GM23338 (cell line): ENCODE results near the gene IL1RN. TPM values are rescaled to one million over a fixed set of nuclear protein-coding genes. Genes with fewer than 3 reads are reported as not detected.

Experiments
- ATAC-seq: fragments of 200-7000 bp; cut with Tn5 transposase; 3 replicates; pipeline ENCODE4 v1.9.1; 2020
- DNase-seq: peaks from one replicate; pipeline ENCODE4 v3.0.0-alpha.2; 2015; ENCODE audit warnings: low spot score
- H2AFZ ChIP-seq: fragments of 200-600 bp; sonication (generic); 2 replicates; pipeline ENCODE4 v1.8.0; 2016; ENCODE audit warnings: antibody characterized with exemption, mild to moderate bottlenecking, moderate library complexity
- H3F3A ChIP-seq: fragments of 200-600 bp; sonication (generic); replicated peaks from 2 replicates; pipeline ENCODE4 v1.8.0; 2017; ENCODE audit warnings: antibody characterized with exemption, mixed run types, low read depth
- H3K27ac ChIP-seq: fragments of 200-600 bp; sonication (generic); 2 replicates; pipeline ENCODE4 v1.6.1; 2016; ENCODE audit warnings: low read depth
- H3K27me3 ChIP-seq: fragments of 200-600 bp; sonication (generic); 2 replicates; pipeline ENCODE4 v1.8.0; 2016; ENCODE audit warnings: mild to moderate bottlenecking, mixed run types, moderate library complexity; ENCODE audit not compliant: insufficient read depth
- H3K36me3 ChIP-seq: fragments of 200-600 bp; sonication (generic); 2 replicates; pipeline ENCODE4 v1.8.0; 2016; ENCODE audit warnings: mild to moderate bottlenecking; ENCODE audit not compliant: insufficient read depth
- H3K4me1 ChIP-seq: fragments of 200-600 bp; sonication (generic); 2 replicates; pipeline ENCODE4 v1.8.0; 2016; ENCODE audit warnings: mild to moderate bottlenecking, moderate library complexity; ENCODE audit not compliant: insufficient read depth
- H3K4me2 ChIP-seq: fragments of 200-600 bp; sonication (generic); 2 replicates; pipeline ENCODE4 v1.7.1; 2017; ENCODE audit warnings: mixed run types
- H3K4me3 ChIP-seq: fragments of 200-600 bp; sonication (generic); 2 replicates; pipeline ENCODE4 v1.6.1; 2016; ENCODE audit warnings: mixed run types
- H3K79me2 ChIP-seq: fragments of 200-600 bp; sonication (generic); replicated peaks from 2 replicates; pipeline ENCODE4 v1.8.0; 2017; ENCODE audit warnings: mild to moderate bottlenecking; ENCODE audit not compliant: insufficient read depth
- H3K9me2 ChIP-seq: fragments of 200-600 bp; sonication (generic); 2 replicates; pipeline ENCODE4 v1.8.0; 2017; ENCODE audit not compliant: insufficient read depth
- H4K20me1 ChIP-seq: fragments of 200-600 bp; sonication (generic); replicated peaks from 2 replicates; pipeline ENCODE4 v1.8.0; 2017; ENCODE audit warnings: mild to moderate bottlenecking; ENCODE audit not compliant: insufficient read depth
- H3K27ac Mint-ChIP-seq: 2 replicates; pipeline ENCODE4 v1.8.0; 2020; ENCODE audit warnings: inconsistent platforms, mild to moderate bottlenecking, moderate library complexity, mixed read lengths
- H3K27me3 Mint-ChIP-seq: 3 replicates; pipeline ENCODE4 v1.8.0; 2022; ENCODE audit warnings: low read depth, mild to moderate bottlenecking, moderate library complexity, mixed read lengths, inconsistent platforms; ENCODE audit not compliant: insufficient read depth, poor library complexity
- H3K36me3 Mint-ChIP-seq: 3 replicates; pipeline ENCODE4 v1.8.0; 2021; ENCODE audit warnings: low read depth, mild to moderate bottlenecking, inconsistent platforms, moderate library complexity, mixed read lengths
- H3K4me1 Mint-ChIP-seq: 3 replicates; pipeline ENCODE4 v1.8.0; 2020; ENCODE audit warnings: mild to moderate bottlenecking, inconsistent platforms, mixed read lengths
- H3K4me3 Mint-ChIP-seq: 3 replicates; pipeline ENCODE4 v1.8.0; 2021; ENCODE audit warnings: moderate library complexity, mild to moderate bottlenecking, inconsistent platforms, mixed read lengths
- H3K9me3 Mint-ChIP-seq: 3 replicates; pipeline ENCODE4 v1.8.0; 2020; ENCODE audit warnings: moderate library complexity, mild to moderate bottlenecking, inconsistent platforms, mixed read lengths
- CREB1 ChIP-seq: fragments of 250-450 bp; sonication (Bioruptor Pico); IDR thresholded peaks from 2 replicates; pipeline ENCODE4 v1.5.0; 2020; ENCODE audit warnings: low read depth, mild to moderate bottlenecking, moderate library complexity
- EZH2 ChIP-seq: fragments of 200-600 bp; sonication (generic); IDR thresholded peaks from one replicate; pipeline ENCODE4 v1.8.0; 2017; ENCODE audit warnings: antibody characterized with exemption, mild to moderate bottlenecking, low read depth; ENCODE audit not compliant: unreplicated experiment
- EZH2phosphoT487 ChIP-seq: fragments of 200-600 bp; sonication (generic); IDR thresholded peaks from one replicate; pipeline ENCODE4 v1.8.1; 2018; ENCODE audit warnings: antibody characterized with exemption; ENCODE audit not compliant: unreplicated experiment
- NANOG ChIP-seq: IDR thresholded peaks from 2 replicates; pipeline ENCODE4 v1.6.1; 2016; ENCODE audit warnings: antibody characterized with exemption, borderline replicate concordance
- POLR2AphosphoS5 ChIP-seq: IDR thresholded peaks from 2 replicates; pipeline ENCODE4 v1.6.1; 2016; ENCODE audit warnings: antibody characterized with exemption, low read depth
- REST ChIP-seq: IDR thresholded peaks from one replicate; pipeline ENCODE4 v1.6.1; 2018; ENCODE audit warnings: antibody characterized with exemption; ENCODE audit not compliant: unreplicated experiment
- STAT1 ChIP-seq: IDR thresholded peaks from one replicate; pipeline ENCODE4 v1.6.1; 2016; ENCODE audit warnings: antibody characterized with exemption; ENCODE audit not compliant: unreplicated experiment
- ZNF331 ChIP-seq: fragments of 250-450 bp; sonication (Bioruptor Pico); IDR thresholded peaks from 2 replicates; pipeline ENCODE4 v1.5.0; 2020; ENCODE audit warnings: low read depth, mild to moderate bottlenecking, moderate library complexity
- polyA plus RNA-seq: library from polyadenylated mRNA; unstranded; fragments of >200 nt; fragmentation: Nextera tagmentation; extraction: Ambion mirVana; gene quantifications from 2 replicates; pipeline ENCODE4 v1.2.1, GENCODE V29; 2016
- total RNA-seq: library from RNA; depleted of rRNA; stranded (reverse); fragments of >200 nt; shearing (Covaris generic); gene quantifications from 2 replicates; pipeline ENCODE4 v1.2.3, GENCODE V29; 2014
- TF ChIP-seq, protein P1 (sequence below), 2 experiments: fragments of 200-600 bp in 1 of 2; sonication (generic) in 1 of 2; conservative IDR thresholded peaks; 2 replicates each; pipeline versions ENCODE4 v1.5.1 to v1.6.1; 2016 to 2017; ENCODE audit warnings: antibody characterized with exemption in 2 of 2, low read depth in 2 of 2, mild to moderate bottlenecking in 2 of 2, moderate library complexity in 1 of 2

The IL1RN gene
- total and polyA plus RNA-seq, 2 experiments from 2014 or later, result not detected

DNA sequence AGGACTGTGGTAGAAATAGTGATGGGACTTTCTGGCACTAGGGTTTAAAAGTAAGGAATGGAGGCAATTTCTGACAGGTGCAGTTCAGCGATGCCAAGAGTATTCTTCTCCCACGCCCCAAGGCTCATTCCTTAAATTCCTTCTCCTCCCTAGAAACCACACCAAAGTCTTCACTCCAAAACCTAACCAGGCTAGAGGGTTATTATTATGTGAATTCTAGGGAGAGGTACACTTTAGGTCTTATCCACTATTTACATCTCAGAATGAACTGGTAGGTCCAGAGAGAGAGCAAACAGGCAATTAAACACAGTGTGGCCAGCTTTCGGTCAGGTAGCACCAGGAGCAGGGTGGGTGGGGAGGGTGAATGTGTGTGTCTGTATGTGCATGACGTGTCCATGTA lies 48.3 kb upstream of the IL1RN start (continued):
- TF ChIP-seq, protein P1, sequence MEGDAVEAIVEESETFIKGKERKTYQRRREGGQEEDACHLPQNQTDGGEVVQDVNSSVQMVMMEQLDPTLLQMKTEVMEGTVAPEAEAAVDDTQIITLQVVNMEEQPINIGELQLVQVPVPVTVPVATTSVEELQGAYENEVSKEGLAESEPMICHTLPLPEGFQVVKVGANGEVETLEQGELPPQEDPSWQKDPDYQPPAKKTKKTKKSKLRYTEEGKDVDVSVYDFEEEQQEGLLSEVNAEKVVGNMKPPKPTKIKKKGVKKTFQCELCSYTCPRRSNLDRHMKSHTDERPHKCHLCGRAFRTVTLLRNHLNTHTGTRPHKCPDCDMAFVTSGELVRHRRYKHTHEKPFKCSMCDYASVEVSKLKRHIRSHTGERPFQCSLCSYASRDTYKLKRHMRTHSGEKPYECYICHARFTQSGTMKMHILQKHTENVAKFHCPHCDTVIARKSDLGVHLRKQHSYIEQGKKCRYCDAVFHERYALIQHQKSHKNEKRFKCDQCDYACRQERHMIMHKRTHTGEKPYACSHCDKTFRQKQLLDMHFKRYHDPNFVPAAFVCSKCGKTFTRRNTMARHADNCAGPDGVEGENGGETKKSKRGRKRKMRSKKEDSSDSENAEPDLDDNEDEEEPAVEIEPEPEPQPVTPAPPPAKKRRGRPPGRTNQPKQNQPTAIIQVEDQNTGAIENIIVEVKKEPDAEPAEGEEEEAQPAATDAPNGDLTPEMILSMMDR (conservative IDR thresholded peaks at IDR 0.05; ENCODE audit: low read depth in 2 of 2), result no peak
- TF ChIP-seq STAT1 (no peak), EZH2phosphoT487 (no peak), NANOG (no peak), ZNF331 (CRISPR knock-in tag) (no peak), REST (no peak), POLR2AphosphoS5 (no peak), CREB1 (CRISPR knock-in tag) (no peak)

DNA sequence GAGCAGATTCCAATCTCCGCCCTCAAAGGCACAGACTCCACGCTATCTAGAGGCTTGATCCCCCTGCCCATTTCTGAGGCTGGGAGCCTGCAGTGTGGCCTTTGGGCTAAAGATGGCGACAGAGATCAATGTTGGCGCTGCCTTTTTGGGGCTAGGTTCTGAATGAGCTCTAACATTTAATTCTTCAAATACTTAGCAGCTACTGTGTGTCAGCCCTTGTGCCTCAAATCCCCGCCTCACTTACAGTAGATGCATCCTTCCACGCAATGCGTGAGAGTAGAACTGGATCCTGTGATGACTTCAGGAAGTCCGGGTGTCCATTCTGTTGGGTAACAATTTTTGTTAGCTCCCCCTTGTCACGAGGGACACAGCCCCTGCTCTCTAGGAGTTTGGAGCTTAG lies 47.3 kb upstream of the IL1RN start:
- DNase-seq, result peak; percentile 80
- Histone ChIP-seq H3K4me2 (no peak overlapping the region), H2AFZ (no peak overlapping the region)

More for the DNA sequence above, 47.3 kb upstream of the IL1RN start:
- Mint-ChIP-seq H3K9me3 (no peaks in the 10 kb centered on the region), H3K4me3 (no peak overlapping the region), H3K27ac (no peak overlapping the region), H3K36me3 (no peaks in the 10 kb centered on the region; the same call in 2 of the 3 replicates), H3K27me3 (peaks cover under 1% of the 10 kb centered on the region), H3K4me1 (peaks cover 4% of the 10 kb centered on the region; the same call in 2 of the 3 replicates)
- no peak overlapping the region for H3K27ac ChIP-seq
- H3K27me3 ChIP-seq, result no peaks in the 10 kb centered on the region
- peaks cover 8% of the 10 kb centered on the region for H3K4me1 ChIP-seq
- H3K9me2 ChIP-seq, result no peaks in the 10 kb centered on the region
- H3K79me2 ChIP-seq, result no peaks in the 10 kb centered on the region
- TF ChIP-seq, protein P1 (conservative IDR thresholded peaks at IDR 0.05; ENCODE audit: low read depth in 2 of 2), result peak; percentile 84 to 92
- no peak for TF ChIP-seq EZH2
- no peaks in the 10 kb centered on the region for H3K36me3 ChIP-seq
- ATAC-seq, result peak; percentile 94
- no peak overlapping the region for H3K4me3 ChIP-seq
- no peaks in the 10 kb centered on the region for H4K20me1 ChIP-seq
- H3F3A ChIP-seq, result no peaks in the 10 kb centered on the region
